ENCODE measurements around the gene PTPRM. TPM values are rescaled to one million over a fixed set of nuclear protein-coding genes. Genes with fewer than 3 reads are reported as not detected.

The PTPRM gene
- polyA plus RNA-seq, 1 donor from 2014 or later = 126 TPM

DNA sequence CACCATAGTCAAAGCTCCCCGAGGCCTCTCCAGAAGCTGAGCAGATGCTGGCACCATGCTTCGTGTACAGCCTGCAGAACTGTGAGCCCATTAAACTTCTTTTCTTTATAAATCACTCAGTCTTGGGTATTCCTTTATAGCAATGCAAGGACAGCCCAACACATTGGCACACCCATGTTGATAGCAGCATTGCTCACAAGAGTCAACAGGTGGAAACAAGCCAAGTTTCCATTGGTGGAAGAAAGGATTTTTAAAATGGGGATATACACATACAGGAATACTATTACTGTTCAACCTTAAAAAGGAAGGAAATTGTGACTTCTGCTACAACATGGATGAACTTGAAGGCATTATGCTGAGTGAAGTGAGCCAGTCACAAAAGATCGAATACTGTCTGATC, 855.3 kb downstream of the PTPRM start:
- Histone ChIP-seq H4K20me1 (ENCODE audit: insufficient read depth) (no peaks in the 10 kb centered on the region), H3K9me3 (ENCODE audit: low read length) (no peaks in the 10 kb centered on the region), H3K9ac (ENCODE audit: low read length) (no peak overlapping the region), H3K4me3 (ENCODE audit: low read length) (no peak overlapping the region), H3K27ac (ENCODE audit: low read length) (no peak overlapping the region), H3K9me2 (ENCODE audit: insufficient read depth, low read length) (no peaks in the 10 kb centered on the region), H2AFZ (ENCODE audit: low read depth, low read length) (no peak overlapping the region), H3F3A (ENCODE audit: insufficient read depth, low read length, poor library complexity, severe bottlenecking) (no peaks in the 10 kb centered on the region), H3K4me2 (ENCODE audit: low read length) (no peak overlapping the region), H3K27me3 (ENCODE audit: insufficient read depth, low read depth, low read length) (no peaks in the 10 kb centered on the region), H3K79me2 (replicated peaks; ENCODE audit: insufficient read depth, low read length) (no peaks in the 10 kb centered on the region), H3K36me3 (ENCODE audit: insufficient read depth, low read length) (no peaks in the 10 kb centered on the region)
- TF ChIP-seq RAD21 (conservative IDR thresholded peaks at IDR 0.05) (no peak), MXI1 (conservative IDR thresholded peaks at IDR 0.05; ENCODE audit: poor library complexity, severe bottlenecking) (no peak)

DNA sequence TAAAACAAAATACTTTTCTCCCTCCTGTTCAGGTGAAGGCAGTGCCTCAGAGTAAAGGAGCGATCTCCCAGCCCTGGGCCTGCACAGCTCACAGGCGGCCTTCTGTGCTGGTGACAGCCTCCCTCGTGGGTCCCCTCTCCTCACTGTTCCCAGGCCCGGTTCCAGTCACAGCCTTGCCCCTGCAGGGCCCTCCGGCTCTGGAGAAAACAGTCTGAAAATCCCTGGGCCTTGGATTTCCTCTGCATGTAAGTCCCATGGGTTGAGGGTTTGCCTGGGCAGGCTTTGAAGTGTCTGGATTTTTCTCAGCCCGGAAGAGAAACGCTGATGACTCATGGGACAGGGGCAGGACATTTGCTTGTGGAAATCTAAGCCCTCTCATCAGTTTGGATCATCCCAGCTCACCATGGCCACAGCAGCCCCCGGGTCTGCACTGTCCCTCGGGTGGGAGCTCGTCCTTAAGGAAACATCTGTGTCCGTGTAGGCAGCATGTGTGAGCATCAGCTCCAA, 856.0 kb downstream of the PTPRM start:
- H2AFZ ChIP-seq (ENCODE audit: low read depth, low read length) = no peak overlapping the region
- no peak overlapping the region for H3K4me3 ChIP-seq (ENCODE audit: low read length)
- H3K36me3 ChIP-seq (ENCODE audit: insufficient read depth, low read length) = no peaks in the 10 kb centered on the region
- no peaks in the 10 kb centered on the region for H3K79me2 ChIP-seq (replicated peaks; ENCODE audit: insufficient read depth, low read length)
- no peak overlapping the region for H3K9ac ChIP-seq (ENCODE audit: low read length)
- no peaks in the 10 kb centered on the region for H4K20me1 ChIP-seq (ENCODE audit: insufficient read depth)
- no peaks in the 10 kb centered on the region for H3K9me2 ChIP-seq (ENCODE audit: insufficient read depth, low read length)
- TF ChIP-seq TAF1 (IDR thresholded peaks at IDR 0.05; ENCODE audit: low read depth) (no peak), EZH2 (IDR thresholded peaks at IDR 0.05; ENCODE audit: borderline replicate concordance, insufficient read depth, low read length, poor library complexity, severe bottlenecking) (no peak), POLR2AphosphoS5 (IDR thresholded peaks at IDR 0.05) (no peak), RAD21 (conservative IDR thresholded peaks at IDR 0.05) (no peak)
- TF ChIP-seq, protein P1, sequence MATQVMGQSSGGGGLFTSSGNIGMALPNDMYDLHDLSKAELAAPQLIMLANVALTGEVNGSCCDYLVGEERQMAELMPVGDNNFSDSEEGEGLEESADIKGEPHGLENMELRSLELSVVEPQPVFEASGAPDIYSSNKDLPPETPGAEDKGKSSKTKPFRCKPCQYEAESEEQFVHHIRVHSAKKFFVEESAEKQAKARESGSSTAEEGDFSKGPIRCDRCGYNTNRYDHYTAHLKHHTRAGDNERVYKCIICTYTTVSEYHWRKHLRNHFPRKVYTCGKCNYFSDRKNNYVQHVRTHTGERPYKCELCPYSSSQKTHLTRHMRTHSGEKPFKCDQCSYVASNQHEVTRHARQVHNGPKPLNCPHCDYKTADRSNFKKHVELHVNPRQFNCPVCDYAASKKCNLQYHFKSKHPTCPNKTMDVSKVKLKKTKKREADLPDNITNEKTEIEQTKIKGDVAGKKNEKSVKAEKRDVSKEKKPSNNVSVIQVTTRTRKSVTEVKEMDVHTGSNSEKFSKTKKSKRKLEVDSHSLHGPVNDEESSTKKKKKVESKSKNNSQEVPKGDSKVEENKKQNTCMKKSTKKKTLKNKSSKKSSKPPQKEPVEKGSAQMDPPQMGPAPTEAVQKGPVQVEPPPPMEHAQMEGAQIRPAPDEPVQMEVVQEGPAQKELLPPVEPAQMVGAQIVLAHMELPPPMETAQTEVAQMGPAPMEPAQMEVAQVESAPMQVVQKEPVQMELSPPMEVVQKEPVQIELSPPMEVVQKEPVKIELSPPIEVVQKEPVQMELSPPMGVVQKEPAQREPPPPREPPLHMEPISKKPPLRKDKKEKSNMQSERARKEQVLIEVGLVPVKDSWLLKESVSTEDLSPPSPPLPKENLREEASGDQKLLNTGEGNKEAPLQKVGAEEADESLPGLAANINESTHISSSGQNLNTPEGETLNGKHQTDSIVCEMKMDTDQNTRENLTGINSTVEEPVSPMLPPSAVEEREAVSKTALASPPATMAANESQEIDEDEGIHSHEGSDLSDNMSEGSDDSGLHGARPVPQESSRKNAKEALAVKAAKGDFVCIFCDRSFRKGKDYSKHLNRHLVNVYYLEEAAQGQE (IDR thresholded peaks at IDR 0.05; ENCODE audit: borderline replicate concordance) = no peak
- no peaks in the 10 kb centered on the region for H3K27me3 ChIP-seq (ENCODE audit: insufficient read depth, low read depth, low read length)
- no peaks in the 10 kb centered on the region for H3K9me3 ChIP-seq (ENCODE audit: low read length)
- no peak overlapping the region for H3K4me2 ChIP-seq (ENCODE audit: low read length)
- H3F3A ChIP-seq (ENCODE audit: insufficient read depth, low read length, poor library complexity, severe bottlenecking) = no peaks in the 10 kb centered on the region
- no peak overlapping the region for H3K27ac ChIP-seq (ENCODE audit: low read length)

DNA sequence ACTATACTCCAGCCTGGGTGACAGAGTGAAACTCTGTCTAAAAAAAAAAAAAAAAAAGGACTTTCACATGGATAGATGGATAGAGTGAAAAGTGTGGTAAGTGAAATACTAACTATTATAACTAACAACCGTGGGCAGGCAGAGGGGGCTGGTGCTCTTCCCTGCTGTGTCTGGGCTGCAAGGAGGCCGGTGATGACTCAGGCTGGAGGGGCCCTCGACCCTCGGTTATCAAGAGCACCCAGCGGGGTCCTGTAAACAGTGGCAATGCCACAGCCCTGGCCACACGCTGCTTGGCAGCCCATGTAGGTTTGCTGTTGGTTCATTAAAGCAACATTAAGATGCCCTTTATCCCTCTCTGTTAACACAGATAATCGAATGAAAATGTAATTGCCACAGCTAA, 857.4 kb downstream of the PTPRM start:
- Histone ChIP-seq H3K36me3 (ENCODE audit: insufficient read depth, low read length) (no peaks in the 10 kb centered on the region), H3K27ac (ENCODE audit: low read length) (no peak overlapping the region), H3K27me3 (ENCODE audit: insufficient read depth, low read depth, low read length) (no peaks in the 10 kb centered on the region)

More for the DNA sequence above, 857.4 kb downstream of the PTPRM start:
- H3K4me3 ChIP-seq (ENCODE audit: low read length) = no peak overlapping the region
- no peaks in the 10 kb centered on the region for H3K79me2 ChIP-seq (replicated peaks; ENCODE audit: insufficient read depth, low read length)
- H4K20me1 ChIP-seq (ENCODE audit: insufficient read depth) = no peaks in the 10 kb centered on the region
- H3K4me2 ChIP-seq (ENCODE audit: low read length) = no peak overlapping the region
- no peaks in the 10 kb centered on the region for H3K9me3 ChIP-seq (ENCODE audit: low read length)
- H2AFZ ChIP-seq (ENCODE audit: low read depth, low read length) = no peak overlapping the region
- no peaks in the 10 kb centered on the region for H3F3A ChIP-seq (ENCODE audit: insufficient read depth, low read length, poor library complexity, severe bottlenecking)
- TF ChIP-seq SMC3 (conservative IDR thresholded peaks at IDR 0.05; ENCODE audit: poor library complexity) (no peak), EZH2 (IDR thresholded peaks at IDR 0.05; ENCODE audit: borderline replicate concordance, insufficient read depth, low read length, poor library complexity, severe bottlenecking) (no peak), POLR2AphosphoS5 (IDR thresholded peaks at IDR 0.05) (no peak)
- H3K9ac ChIP-seq (ENCODE audit: low read length) = no peak overlapping the region
- H3K9me2 ChIP-seq (ENCODE audit: insufficient read depth, low read length) = no peaks in the 10 kb centered on the region
